ENCODE measurements around the gene ZDHHC11. TPM values are rescaled to one million over a fixed set of nuclear protein-coding genes. Genes with fewer than 3 reads are reported as not detected.
A peak's percentile ranks its signal among the peaks of the same experiment; 100 is the strongest.

The ZDHHC11 gene
- total RNA-seq, 2 experiments from 2014 or later = 13.3 to 18.3 TPM

- H3K4me3 Mint-ChIP-seq = no peak overlapping the region
- Histone ChIP-seq H3K27me3 (ENCODE audit: control insufficient read depth in 1 of 2, insufficient read depth in 2 of 2, low read length in 2 of 2) (no peaks in the 10 kb centered on the region), H3K27ac (ENCODE audit: low read depth in 1 of 2, low read length in 2 of 2) (no peak overlapping the region), H3K36me3 (ENCODE audit: insufficient read depth, low read length) (no peaks in the 10 kb centered on the region), H3K4me3 (ENCODE audit: low read length) (no peak overlapping the region), H3K9me3 (ENCODE audit: control insufficient read depth in 1 of 2, insufficient read depth in 1 of 2, low read length in 2 of 2) (no peaks in the 10 kb centered on the region), H3K4me1 (ENCODE audit: insufficient read depth, low read length) (peaks cover 28% of the 10 kb centered on the region)
- TF ChIP-seq, protein P1, sequence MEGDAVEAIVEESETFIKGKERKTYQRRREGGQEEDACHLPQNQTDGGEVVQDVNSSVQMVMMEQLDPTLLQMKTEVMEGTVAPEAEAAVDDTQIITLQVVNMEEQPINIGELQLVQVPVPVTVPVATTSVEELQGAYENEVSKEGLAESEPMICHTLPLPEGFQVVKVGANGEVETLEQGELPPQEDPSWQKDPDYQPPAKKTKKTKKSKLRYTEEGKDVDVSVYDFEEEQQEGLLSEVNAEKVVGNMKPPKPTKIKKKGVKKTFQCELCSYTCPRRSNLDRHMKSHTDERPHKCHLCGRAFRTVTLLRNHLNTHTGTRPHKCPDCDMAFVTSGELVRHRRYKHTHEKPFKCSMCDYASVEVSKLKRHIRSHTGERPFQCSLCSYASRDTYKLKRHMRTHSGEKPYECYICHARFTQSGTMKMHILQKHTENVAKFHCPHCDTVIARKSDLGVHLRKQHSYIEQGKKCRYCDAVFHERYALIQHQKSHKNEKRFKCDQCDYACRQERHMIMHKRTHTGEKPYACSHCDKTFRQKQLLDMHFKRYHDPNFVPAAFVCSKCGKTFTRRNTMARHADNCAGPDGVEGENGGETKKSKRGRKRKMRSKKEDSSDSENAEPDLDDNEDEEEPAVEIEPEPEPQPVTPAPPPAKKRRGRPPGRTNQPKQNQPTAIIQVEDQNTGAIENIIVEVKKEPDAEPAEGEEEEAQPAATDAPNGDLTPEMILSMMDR (IDR thresholded peaks at IDR 0.05) = no peak
- intact Hi-C loops (cut with DNase I, micrococcal nuclease) = no loop called here
- peaks cover 17% of the 10 kb centered on the region for H3K4me1 Mint-ChIP-seq (ENCODE audit: low read depth)
- DNase-seq (peak in 4 of 14 experiments; percentile 1 to 39 (median 8)), ATAC-seq (ENCODE audit: poor library complexity) (no peak)
- H3K9me3 Mint-ChIP-seq = no peaks in the 10 kb centered on the region
- CTCF ChIA-PET = no interaction called here
- no peaks in the 10 kb centered on the region for H3K27me3 Mint-ChIP-seq
- POLR2A ChIA-PET = no interaction called here
- no peaks in the 10 kb centered on the region for H3K36me3 Mint-ChIP-seq (ENCODE audit: low read depth)
- H3K27ac Mint-ChIP-seq = peak overlapping the region; percentile 12
Observed at GRCh38 chr5:761854-762710, 88.7 kb downstream of the ZDHHC11 start.

DNA sequence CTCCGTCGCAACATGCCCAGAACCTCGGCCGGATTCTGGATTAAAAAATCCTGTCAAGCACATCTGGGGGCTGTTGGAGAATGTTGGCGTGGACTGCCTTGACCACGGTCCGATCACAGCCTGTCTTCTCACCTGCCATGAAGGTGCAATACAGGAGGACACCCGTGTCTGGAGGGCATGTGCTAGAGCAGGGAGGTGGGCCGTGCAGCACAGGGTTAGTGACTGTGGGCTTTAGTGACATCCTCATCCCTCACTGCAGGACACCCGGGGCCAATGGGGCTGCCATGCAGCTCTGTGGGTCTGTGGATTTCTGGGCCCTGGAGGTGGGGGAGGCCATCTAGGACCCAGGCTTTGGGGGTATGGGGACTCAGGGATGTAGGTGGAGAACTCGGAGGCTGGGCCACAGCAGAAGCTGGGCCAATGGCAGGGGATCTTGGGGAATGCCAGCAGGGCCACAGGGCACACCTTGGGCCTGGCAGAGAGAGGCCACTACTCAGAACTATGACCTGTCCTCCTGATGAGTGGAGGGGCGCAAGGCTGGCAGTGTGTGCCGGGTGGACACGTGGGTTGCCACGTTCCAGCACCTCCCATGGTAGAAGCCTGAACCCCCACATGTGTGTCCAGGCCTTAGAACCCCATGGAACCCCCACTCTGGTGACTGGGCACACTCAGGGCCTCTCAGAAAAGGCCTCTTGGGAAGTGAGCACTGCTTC is 89.6 kb downstream of the ZDHHC11 start:
- H3K36me3 ChIP-seq (ENCODE audit: insufficient read depth, low read length) = no peaks in the 10 kb centered on the region
- ChIA-PET POLR2A (no interaction called here), CTCF (no interaction called here)
- Mint-ChIP-seq H3K27me3 (no peaks in the 10 kb centered on the region), H3K9me3 (no peaks in the 10 kb centered on the region), H3K36me3 (ENCODE audit: low read depth) (no peaks in the 10 kb centered on the region), H3K4me3 (no peak overlapping the region), H3K4me1 (ENCODE audit: low read depth) (peaks cover 21% of the 10 kb centered on the region), H3K27ac (no peak overlapping the region)
- no peak overlapping the region for H3K4me3 ChIP-seq (ENCODE audit: low read length)
- no peak overlapping the region for H3K27ac ChIP-seq (ENCODE audit: low read depth in 1 of 2, low read length in 2 of 2)
- peaks cover 31% of the 10 kb centered on the region for H3K4me1 ChIP-seq (ENCODE audit: insufficient read depth, low read length)
- no peaks in the 10 kb centered on the region for H3K9me3 ChIP-seq (ENCODE audit: control insufficient read depth in 1 of 2, insufficient read depth in 1 of 2, low read length in 2 of 2)
- no peaks in the 10 kb centered on the region for H3K27me3 ChIP-seq (ENCODE audit: control insufficient read depth in 1 of 2, insufficient read depth in 2 of 2, low read length in 2 of 2)
- no peak for ATAC-seq (ENCODE audit: poor library complexity)
- intact Hi-C loops (cut with DNase I, micrococcal nuclease) = no loop called here
- DNase-seq = peak in 5 of 14 experiments; percentile 1 to 36 (median 5)
- TF ChIP-seq, protein P1 (IDR thresholded peaks at IDR 0.05) = no peak

GRCh38 chr5:760363-761058 is 90.3 kb downstream of the ZDHHC11 start:
- Histone ChIP-seq H3K4me1 (ENCODE audit: insufficient read depth, low read length) (peaks cover 31% of the 10 kb centered on the region), H3K27me3 (ENCODE audit: control insufficient read depth in 1 of 2, insufficient read depth in 2 of 2, low read length in 2 of 2) (no peaks in the 10 kb centered on the region), H3K27ac (ENCODE audit: low read depth in 1 of 2, low read length in 2 of 2) (no peak overlapping the region), H3K9me3 (ENCODE audit: control insufficient read depth in 1 of 2, insufficient read depth in 1 of 2, low read length in 2 of 2) (no peaks in the 10 kb centered on the region), H3K4me3 (ENCODE audit: low read length) (no peak overlapping the region), H3K36me3 (ENCODE audit: insufficient read depth, low read length) (no peaks in the 10 kb centered on the region)
- TF ChIP-seq, protein P1 (IDR thresholded peaks at IDR 0.05) = no peak
- Mint-ChIP-seq H3K9me3 (no peaks in the 10 kb centered on the region), H3K36me3 (ENCODE audit: low read depth) (no peaks in the 10 kb centered on the region), H3K27me3 (no peaks in the 10 kb centered on the region), H3K27ac (no peak overlapping the region), H3K4me3 (no peak overlapping the region), H3K4me1 (ENCODE audit: low read depth) (peaks cover 23% of the 10 kb centered on the region)
- DNase-seq (peak in 5 of 14 experiments; percentile 2 to 37 (median 5)), ATAC-seq (ENCODE audit: poor library complexity) (no peak)
- intact Hi-C loops (cut with DNase I, micrococcal nuclease) = no loop called here
- ChIA-PET POLR2A (no interaction called here), CTCF (no interaction called here)

All from CD4-positive, alpha-beta T cell (primary cell).